Central memory CD4-positive, alpha-beta T cell (primary cell): ENCODE measurements around the gene CCDC86.

Experiments used
- DNase-seq: peaks from one replicate; pipeline ENCODE4 v3.0.0; 2022

Gene CCDC86

DNA sequence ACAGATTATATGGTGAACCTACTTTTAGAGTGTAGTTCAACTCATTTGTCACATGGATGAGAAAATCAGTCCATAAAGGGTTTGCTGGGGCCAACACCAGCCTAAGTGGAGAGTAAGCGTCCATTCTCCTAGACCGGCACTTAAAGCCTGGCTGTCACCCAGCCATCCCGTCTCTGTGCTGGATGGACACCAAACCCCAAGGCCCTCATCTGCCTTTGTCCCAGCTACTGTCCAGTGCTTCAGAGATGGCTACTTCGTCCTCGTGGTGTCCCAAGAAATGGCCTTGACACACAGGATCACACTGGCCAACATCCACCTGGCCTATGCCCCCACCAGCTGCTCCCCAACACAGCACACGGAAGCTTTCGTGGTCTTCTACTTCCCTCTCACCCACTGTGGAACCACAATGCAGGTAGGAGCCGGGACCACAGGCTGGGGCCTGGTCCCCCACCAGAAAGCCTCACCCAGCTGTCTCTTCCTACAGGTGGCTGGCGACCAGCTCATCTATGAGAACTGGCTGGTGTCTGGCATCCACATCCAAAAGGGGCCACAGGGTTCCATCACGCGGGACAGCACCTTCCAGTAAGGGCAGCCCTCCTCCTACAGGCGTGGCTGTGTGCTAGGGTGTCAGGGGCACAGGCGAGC is 28.9 kb downstream of the CCDC86 start:
- no peak for DNase-seq

- DNase-seq = no peak
Observed at GRCh38 chr11:60871378-60872061, 29.6 kb downstream of the CCDC86 start.

- no peak for DNase-seq
Observed at GRCh38 chr11:60872124-60872960, 30.4 kb downstream of the CCDC86 start.

GRCh38 chr11:60872961-60873524 is 31.1 kb downstream of the CCDC86 start:
- DNase-seq = no peak

- DNase-seq = no peak
Observed at GRCh38 chr11:60873533-60873932, 31.6 kb downstream of the CCDC86 start.

- no peak for DNase-seq
Observed at GRCh38 chr11:60874421-60875365, 32.8 kb downstream of the CCDC86 start.

DNA sequence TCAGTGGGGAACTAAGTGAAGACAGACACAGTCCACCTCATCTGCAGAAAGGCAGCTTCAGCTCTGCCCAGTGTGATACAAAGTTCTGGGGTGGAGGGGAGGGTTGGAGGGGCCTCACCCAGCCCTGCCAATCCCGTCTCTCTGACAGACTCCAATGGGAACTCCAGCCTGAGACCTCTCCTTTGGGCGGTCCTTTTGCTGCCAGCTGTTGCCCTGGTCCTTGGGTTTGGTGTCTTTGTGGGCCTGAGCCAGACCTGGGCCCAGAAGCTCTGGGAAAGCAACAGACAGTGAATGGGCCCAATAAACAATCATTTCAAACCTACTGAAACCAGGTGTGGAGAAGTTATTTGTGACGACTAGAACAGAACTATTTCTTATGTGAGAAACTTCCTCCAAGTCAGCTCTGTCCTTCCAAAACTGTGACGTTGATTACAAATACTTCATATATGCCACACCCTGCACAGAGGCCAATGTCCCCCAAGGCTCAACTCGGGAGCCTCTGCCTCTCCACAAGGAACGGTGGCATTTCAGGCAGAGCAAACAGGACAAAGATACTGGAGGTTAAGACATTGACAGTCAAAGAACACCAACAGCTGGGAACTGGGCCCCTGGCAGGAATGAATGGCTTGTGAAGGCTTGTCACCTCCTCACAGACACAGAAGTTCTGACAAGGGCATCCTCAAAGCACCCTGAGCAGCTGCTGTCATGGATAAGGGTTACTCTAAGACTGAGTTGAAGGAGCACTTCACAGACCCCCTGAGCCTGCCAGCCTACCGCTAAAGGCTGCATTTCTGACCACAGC is 33.7 kb downstream of the CCDC86 start:
- no peak for DNase-seq

GRCh38 chr11:60876168-60876485 is 34.2 kb downstream of the CCDC86 start:
- no peak for DNase-seq

- DNase-seq = no peak
Observed at GRCh38 chr11:60878245-60879101, 36.6 kb downstream of the CCDC86 start.

DNA sequence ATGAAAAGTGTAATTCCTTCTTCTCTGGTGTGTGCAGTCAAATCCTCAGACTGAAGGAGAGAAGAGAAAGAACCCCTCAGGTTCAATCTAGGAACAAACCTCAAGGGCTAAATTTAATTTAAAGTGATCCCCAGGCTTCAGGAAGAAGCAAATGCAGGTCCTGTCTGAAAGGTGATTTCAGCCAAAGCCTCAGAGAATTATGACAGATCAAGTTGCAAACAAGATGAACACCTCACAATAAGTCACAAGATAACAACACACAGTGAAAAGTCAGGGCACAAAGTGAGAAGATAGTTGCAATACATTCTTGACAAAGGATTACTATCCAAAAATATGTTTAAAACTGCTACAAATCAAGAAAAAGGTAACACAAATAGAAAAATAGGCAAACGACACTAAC is 37.2 kb downstream of the CCDC86 start:
- DNase-seq = no peak

DNA sequence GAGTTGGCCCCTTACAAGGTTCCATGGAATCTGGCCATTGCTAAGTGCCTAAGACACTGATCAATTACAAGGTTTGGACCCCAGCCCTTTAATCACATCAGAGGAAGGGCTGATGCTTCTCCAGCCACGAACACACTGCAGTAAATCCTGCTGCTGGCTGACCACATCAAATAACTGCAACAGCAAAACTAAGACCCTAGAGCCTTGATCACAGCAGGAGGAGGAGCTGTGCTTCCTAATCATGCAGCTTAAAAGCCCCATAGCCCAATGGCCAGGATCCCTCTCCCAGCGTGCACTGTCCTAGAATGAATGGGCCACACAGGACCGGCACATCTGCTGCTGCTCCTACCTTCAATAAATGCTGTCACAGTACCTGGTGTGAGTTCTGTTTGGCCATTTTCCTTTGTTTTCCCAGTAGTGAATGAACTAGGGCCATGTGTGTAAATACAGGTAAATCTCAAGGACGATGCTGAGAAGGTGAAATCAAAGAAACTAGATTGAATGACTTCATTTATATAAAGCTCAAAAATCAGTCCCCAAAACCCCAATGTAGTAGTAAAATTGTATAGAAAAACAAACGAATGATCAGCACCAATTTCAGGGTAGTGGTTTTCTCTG is 38.2 kb downstream of the CCDC86 start:
- no peak for DNase-seq

DNA sequence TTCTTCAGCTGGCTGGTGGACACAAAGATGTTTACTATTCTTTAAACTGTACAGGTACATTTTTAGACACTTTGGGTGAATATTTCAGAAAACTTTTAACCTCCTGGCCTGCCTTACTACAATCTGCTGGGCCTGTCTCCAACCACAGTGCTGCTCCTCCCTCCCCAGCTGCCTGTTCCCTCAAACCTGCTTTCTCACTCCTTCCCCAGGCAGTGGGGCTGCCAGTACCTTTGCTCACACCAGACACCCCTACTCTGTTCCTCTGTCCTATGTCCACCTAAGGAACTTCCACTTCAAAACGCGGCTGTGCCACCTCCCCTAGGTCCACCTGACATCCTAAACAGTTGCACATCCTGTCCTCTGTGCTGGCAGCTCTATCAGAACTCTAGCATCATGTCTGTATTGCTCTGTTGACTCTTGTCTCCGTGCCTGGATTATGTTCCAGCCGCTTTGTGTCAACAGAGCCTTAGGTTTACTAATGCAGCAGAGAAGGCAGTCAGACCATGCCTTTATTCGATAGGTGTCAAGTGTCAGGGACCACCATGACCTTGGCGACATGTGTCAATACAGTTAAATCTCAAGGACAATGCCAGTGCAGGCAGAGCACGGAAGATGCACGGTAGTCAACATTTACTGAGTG is 38.9 kb downstream of the CCDC86 start:
- DNase-seq = no peak

DNA sequence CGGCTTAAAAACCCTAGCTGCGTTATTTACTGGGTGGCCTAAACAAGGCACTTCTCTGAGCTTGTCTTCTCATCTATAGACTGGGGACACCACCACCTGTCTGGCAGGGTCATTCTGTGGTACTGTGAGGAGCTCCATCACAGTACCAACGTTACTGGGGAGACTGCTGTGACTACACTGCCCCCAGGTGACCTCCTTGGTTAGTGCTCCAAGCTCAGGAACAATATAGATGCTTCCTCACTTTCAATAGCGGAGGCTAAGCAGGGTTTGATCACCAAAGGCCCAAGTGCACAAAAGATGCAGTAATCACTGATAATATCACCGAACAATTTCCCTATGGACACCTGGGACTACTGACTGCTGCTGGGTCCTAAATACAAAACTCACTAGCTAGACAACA is 45.6 kb downstream of the CCDC86 start:
- DNase-seq = no peak

- DNase-seq = no peak
Observed at GRCh38 chr11:60889869-60890311, 48.0 kb downstream of the CCDC86 start.

- no peak for DNase-seq
Observed at GRCh38 chr11:60890696-60891095, 48.8 kb downstream of the CCDC86 start.

- no peak for DNase-seq
Observed at GRCh38 chr11:60891103-60891741, 49.3 kb downstream of the CCDC86 start.

GRCh38 chr11:60895687-60896086 is 53.8 kb downstream of the CCDC86 start:
- no peak for DNase-seq

- no peak for DNase-seq
Observed at GRCh38 chr11:60897496-60897895, 55.6 kb downstream of the CCDC86 start.
